ENCODE data around the gene NSL1. TPM values are rescaled to one million over a fixed set of nuclear protein-coding genes. Genes with fewer than 3 reads are reported as not detected.
A peak's percentile ranks its signal among the peaks of the same experiment; 100 is the strongest.

Gene NSL1
- total and polyA plus RNA-seq, 3 experiments from 2014 or later = 39.5 to 53.2 (median 42.0) TPM

GRCh38 chr1:212699104-212699624, 92.4 kb downstream of the NSL1 start:
- peaks cover 17% of the 10 kb centered on the region for H3K4me1 ChIP-seq (ENCODE audit: insufficient read depth, low read length)
- peaks cover 4% of the 10 kb centered on the region for H3K27me3 ChIP-seq (ENCODE audit: insufficient read depth, low read length, poor library complexity, severe bottlenecking)
- no peak overlapping the region for H3K27ac ChIP-seq (ENCODE audit: low read depth, low read length)
- no peaks in the 10 kb centered on the region for H3K36me3 ChIP-seq (ENCODE audit: insufficient read depth, low read length)
- Mint-ChIP-seq H3K27ac (peak overlapping the region in 5 of 8 donors; percentile 54 to 93 (median 84)), H3K4me1 (peaks cover 47 to 70% (median 59%) of the 10 kb centered on the region in 3 donors), H3K36me3 (peaks cover 0 to 2% (median 0%) of the 10 kb centered on the region in 3 donors), H3K9me3 (no peaks in the 10 kb centered on the region), H3K27me3 (peaks cover 0 to 1% of the 10 kb centered on the region in 2 donors), H3K4me3 (peak overlapping the region; percentile 81 to 92 (median 87))
- peak overlapping the region; percentile 26 for H3K4me3 ChIP-seq (ENCODE audit: low read length)
- CTCF ChIA-PET = interaction anchor here (1.0 to 1.3 kb wide), 2 partner anchors 11 to 34 kb away, joined by 3 read pairs; no protein-coding TSS in a partner anchor
- H3K9me3 ChIP-seq (ENCODE audit: low read length) = no peaks in the 10 kb centered on the region
- peak; percentile 27 to 61 (median 33) for DNase-seq
- POLR2A ChIA-PET = no interaction called here

DNA sequence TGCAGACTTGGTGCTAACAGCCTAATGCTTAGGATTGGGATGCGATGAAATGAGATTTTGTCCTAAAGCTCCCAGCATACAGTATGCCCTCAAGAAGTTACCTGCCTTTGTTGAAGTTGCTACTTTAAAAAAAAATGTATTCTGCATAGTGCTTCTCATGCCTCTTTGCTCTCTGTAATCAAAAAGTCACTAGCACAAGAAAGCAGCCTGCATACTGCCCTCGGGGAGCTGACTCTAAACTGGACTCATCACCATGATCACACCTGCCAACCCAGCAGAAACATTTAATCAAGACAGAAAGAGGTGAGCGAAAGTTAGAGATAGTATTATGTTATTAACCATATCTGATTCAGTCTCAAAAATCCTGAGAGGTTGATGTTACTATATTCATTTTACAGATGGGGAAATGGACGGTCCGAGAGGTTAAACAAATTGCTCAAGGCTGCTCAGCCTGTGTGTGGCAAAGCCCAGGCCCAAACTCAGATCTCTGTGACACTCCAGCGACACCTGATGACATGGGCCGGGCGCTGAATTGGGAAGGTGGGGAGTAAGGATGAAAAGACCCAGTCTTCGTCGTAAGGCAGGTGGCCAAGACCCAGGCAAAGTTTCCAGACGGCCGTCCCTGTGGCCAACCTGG, 93.0 kb downstream of the NSL1 start:
- no peak overlapping the region for H3K27ac ChIP-seq (ENCODE audit: low read depth, low read length)
- H3K4me3 Mint-ChIP-seq = peak overlapping the region; percentile 81 to 92 (median 85)
- CTCF ChIA-PET = interaction anchor here (1.0 to 1.3 kb wide), 3 partner anchors 11 to 162 kb away, joined by 3 read pairs; no protein-coding TSS in a partner anchor
- H3K36me3 ChIP-seq (ENCODE audit: insufficient read depth, low read length) = no peaks in the 10 kb centered on the region
- H3K27ac Mint-ChIP-seq = peak overlapping the region in 7 of 8 donors; percentile 6 to 90 (median 66)
- peaks cover 0 to 1% of the 10 kb centered on the region in 2 donors for H3K27me3 Mint-ChIP-seq
- H3K36me3 Mint-ChIP-seq = peaks cover 0 to 2% (median 0%) of the 10 kb centered on the region in 3 donors
- no peaks in the 10 kb centered on the region for H3K9me3 Mint-ChIP-seq
- POLR2A ChIA-PET = no interaction called here
- H3K4me3 ChIP-seq (ENCODE audit: low read length) = peak overlapping the region; percentile 26
- DNase-seq = no peak
- peaks cover 4% of the 10 kb centered on the region for H3K27me3 ChIP-seq (ENCODE audit: insufficient read depth, low read length, poor library complexity, severe bottlenecking)
- no peaks in the 10 kb centered on the region for H3K9me3 ChIP-seq (ENCODE audit: low read length)
- peaks cover 17% of the 10 kb centered on the region for H3K4me1 ChIP-seq (ENCODE audit: insufficient read depth, low read length)
- peaks cover 47 to 65% (median 59%) of the 10 kb centered on the region in 3 donors for H3K4me1 Mint-ChIP-seq

DNA sequence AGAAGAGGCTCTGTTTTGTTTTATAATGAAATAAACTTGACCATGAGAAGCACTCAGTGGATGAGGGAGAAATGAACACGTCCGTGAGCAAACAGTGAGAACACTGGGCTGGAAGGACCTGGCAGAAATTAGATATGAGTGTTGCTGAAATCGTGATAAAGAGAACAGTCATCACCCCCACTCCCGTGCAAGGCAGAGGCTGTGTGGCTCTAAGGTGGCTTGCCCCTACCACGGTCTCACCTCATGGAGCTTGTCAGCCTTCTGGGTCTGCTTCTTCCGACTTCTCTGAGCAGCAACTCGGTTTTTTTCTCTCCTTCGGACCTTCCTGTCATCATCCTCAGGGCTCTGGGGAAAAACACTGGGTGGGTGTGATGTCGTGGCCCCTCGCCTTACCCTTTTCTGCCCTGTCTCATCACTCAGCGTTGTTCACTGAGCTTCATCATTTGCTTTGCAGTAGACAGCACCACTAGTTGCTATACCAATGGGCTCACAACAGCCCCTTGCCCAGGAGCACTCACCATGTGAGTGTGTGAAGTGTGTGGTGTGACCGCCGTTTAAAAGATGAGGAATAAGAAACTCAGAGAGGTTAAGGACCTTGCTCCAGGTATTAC, 94.8 kb downstream of the NSL1 start:
- Mint-ChIP-seq H3K4me3 (peak overlapping the region in 6 of 7 donors; percentile 33 to 80 (median 54)), H3K27me3 (peaks cover 0 to 5% of the 10 kb centered on the region in 2 donors), H3K27ac (peak overlapping the region in 5 of 8 donors; percentile 34 to 90 (median 65)), H3K4me1 (peaks cover 36 to 47% (median 47%) of the 10 kb centered on the region in 3 donors), H3K36me3 (peaks cover 0 to 2% (median 1%) of the 10 kb centered on the region in 3 donors), H3K9me3 (no peaks in the 10 kb centered on the region)
- ChIA-PET CTCF (no interaction called here), POLR2A (no interaction called here)
- no peaks in the 10 kb centered on the region for H3K36me3 ChIP-seq (ENCODE audit: insufficient read depth, low read length)
- H3K4me3 ChIP-seq (ENCODE audit: low read length) = no peak overlapping the region
- H3K27me3 ChIP-seq (ENCODE audit: insufficient read depth, low read length, poor library complexity, severe bottlenecking) = peaks cover 4% of the 10 kb centered on the region
- no peaks in the 10 kb centered on the region for H3K9me3 ChIP-seq (ENCODE audit: low read length)
- DNase-seq = no peak
- peaks cover 17% of the 10 kb centered on the region for H3K4me1 ChIP-seq (ENCODE audit: insufficient read depth, low read length)
- H3K27ac ChIP-seq (ENCODE audit: low read depth, low read length) = no peak overlapping the region

DNA sequence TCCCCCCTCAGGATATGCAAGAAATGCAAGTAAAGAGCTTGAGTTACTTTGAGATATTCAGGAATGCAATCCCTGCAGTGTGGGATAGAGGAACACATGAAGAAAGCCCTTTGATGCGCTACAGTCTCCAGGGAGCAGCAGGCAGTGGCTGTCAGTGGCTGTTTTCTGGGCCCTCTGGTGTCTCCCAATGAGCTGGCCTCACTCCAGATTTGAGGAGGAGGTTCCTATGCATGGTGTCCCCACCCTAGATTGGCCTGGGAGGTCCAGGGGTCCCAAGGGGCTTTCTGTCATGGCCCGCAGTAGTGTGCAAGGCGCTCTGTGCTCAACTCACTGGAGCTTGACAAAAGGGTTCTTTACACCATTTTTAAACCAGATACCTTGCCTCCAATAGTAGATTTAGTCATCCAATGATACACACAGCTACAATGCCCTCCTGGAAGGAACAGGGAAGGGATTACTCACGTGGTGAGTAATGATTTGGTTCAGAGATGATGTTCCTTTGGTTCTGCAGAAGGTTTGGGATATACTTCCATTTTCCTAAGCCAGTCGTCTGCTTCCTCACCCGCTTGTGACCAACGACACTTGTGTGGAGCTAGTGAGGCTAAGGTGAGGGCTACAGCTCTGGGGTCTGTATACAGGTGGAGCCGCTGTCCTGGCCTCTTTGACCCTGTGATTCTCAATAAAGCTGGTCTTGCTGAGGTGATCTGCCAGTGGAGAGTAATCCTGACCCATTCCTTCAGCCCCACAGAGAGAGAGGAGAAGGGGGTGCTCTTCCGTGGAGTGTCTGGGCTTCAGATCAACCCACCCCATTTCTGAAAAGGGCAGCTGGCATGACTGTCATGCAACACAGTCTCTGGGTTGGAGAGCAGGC, 98.6 kb downstream of the NSL1 start:
- no peaks in the 10 kb centered on the region for H3K9me3 ChIP-seq (ENCODE audit: low read length)
- no peak overlapping the region for H3K4me3 ChIP-seq (ENCODE audit: low read length)
- ChIA-PET POLR2A (no interaction called here), CTCF (interaction anchor here (1.5 kb wide), 1 partner anchor 8 kb away, joined by 6 read pairs; no protein-coding TSS in a partner anchor)
- Mint-ChIP-seq H3K36me3 (peaks cover 0 to 1% (median 0%) of the 10 kb centered on the region in 3 donors), H3K4me1 (peaks cover 17 to 23% (median 23%) of the 10 kb centered on the region in 3 donors), H3K27ac (no peak overlapping the region), H3K27me3 (peaks cover 4 to 5% of the 10 kb centered on the region in 2 donors), H3K4me3 (no peak overlapping the region), H3K9me3 (no peaks in the 10 kb centered on the region)
- no peaks in the 10 kb centered on the region for H3K36me3 ChIP-seq (ENCODE audit: insufficient read depth, low read length)
- peaks cover 6% of the 10 kb centered on the region for H3K4me1 ChIP-seq (ENCODE audit: insufficient read depth, low read length)
- DNase-seq = no peak
- H3K27ac ChIP-seq (ENCODE audit: low read depth, low read length) = no peak overlapping the region
- peaks cover 4% of the 10 kb centered on the region for H3K27me3 ChIP-seq (ENCODE audit: insufficient read depth, low read length, poor library complexity, severe bottlenecking)

DNA sequence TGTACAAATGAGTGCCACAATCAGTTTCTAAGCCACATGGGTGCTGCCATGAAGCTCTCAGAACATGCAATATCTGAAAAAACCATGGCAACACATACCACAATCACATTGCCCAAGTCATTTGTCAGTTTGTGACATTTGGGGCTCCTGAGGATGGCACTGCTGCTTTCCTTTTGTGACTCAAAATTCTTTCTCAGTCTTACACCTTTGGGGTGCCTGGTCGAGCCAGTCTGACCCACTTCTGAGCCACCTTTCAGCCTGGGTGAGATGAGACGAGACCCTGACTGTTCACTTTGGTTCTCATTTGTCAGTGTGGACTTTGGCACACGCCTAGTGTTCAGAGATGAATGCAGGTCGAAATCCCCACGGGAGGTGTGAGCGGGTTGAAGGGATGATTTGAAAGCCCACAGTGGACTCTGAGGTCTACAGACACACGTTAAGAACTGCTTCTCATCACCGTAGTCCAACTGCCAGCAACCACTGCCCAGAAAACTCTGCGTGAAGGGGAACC, 100.0 kb downstream of the NSL1 start:
- POLR2A ChIA-PET = no interaction called here
- Histone ChIP-seq H3K4me3 (ENCODE audit: low read length) (no peak overlapping the region), H3K27ac (ENCODE audit: low read depth, low read length) (no peak overlapping the region), H3K27me3 (ENCODE audit: insufficient read depth, low read length, poor library complexity, severe bottlenecking) (peaks cover 4% of the 10 kb centered on the region), H3K9me3 (ENCODE audit: low read length) (no peaks in the 10 kb centered on the region), H3K36me3 (ENCODE audit: insufficient read depth, low read length) (no peaks in the 10 kb centered on the region), H3K4me1 (ENCODE audit: insufficient read depth, low read length) (no peaks in the 10 kb centered on the region)
- Mint-ChIP-seq H3K27me3 (peaks cover 4 to 8% of the 10 kb centered on the region in 2 donors), H3K27ac (no peak overlapping the region), H3K9me3 (no peaks in the 10 kb centered on the region), H3K36me3 (peaks cover 0 to 1% (median 0%) of the 10 kb centered on the region in 3 donors), H3K4me3 (no peak overlapping the region), H3K4me1 (peaks cover 7 to 9% (median 9%) of the 10 kb centered on the region in 3 donors)
- CTCF ChIA-PET = interaction anchor here (1.5 kb wide), 1 partner anchor 10 kb away, joined by 3 read pairs; no protein-coding TSS in a partner anchor
- DNase-seq = no peak

GRCh38 chr1:212690816-212691403, 100.7 kb downstream of the NSL1 start:
- no peaks in the 10 kb centered on the region for H3K36me3 ChIP-seq (ENCODE audit: insufficient read depth, low read length)
- H3K27ac Mint-ChIP-seq = no peak overlapping the region
- H3K4me1 Mint-ChIP-seq = peaks cover 2% of the 10 kb centered on the region in 3 donors
- peaks cover 4 to 10% of the 10 kb centered on the region in 2 donors for H3K27me3 Mint-ChIP-seq
- H3K9me3 ChIP-seq (ENCODE audit: low read length) = no peaks in the 10 kb centered on the region
- H3K27me3 ChIP-seq (ENCODE audit: insufficient read depth, low read length, poor library complexity, severe bottlenecking) = peaks cover 4% of the 10 kb centered on the region
- no peak overlapping the region for H3K4me3 ChIP-seq (ENCODE audit: low read length)
- peaks cover 0 to 1% (median 0%) of the 10 kb centered on the region in 3 donors for H3K36me3 Mint-ChIP-seq
- no peaks in the 10 kb centered on the region for H3K4me1 ChIP-seq (ENCODE audit: insufficient read depth, low read length)
- H3K4me3 Mint-ChIP-seq = no peak overlapping the region
- no peaks in the 10 kb centered on the region for H3K9me3 Mint-ChIP-seq
- H3K27ac ChIP-seq (ENCODE audit: low read depth, low read length) = no peak overlapping the region
- CTCF ChIA-PET = interaction anchor here (1.2 to 1.5 kb wide), 2 partner anchors 11 to 26 kb away, joined by 3 read pairs; no protein-coding TSS in a partner anchor
- DNase-seq = no peak
- POLR2A ChIA-PET = no interaction called here

DNA sequence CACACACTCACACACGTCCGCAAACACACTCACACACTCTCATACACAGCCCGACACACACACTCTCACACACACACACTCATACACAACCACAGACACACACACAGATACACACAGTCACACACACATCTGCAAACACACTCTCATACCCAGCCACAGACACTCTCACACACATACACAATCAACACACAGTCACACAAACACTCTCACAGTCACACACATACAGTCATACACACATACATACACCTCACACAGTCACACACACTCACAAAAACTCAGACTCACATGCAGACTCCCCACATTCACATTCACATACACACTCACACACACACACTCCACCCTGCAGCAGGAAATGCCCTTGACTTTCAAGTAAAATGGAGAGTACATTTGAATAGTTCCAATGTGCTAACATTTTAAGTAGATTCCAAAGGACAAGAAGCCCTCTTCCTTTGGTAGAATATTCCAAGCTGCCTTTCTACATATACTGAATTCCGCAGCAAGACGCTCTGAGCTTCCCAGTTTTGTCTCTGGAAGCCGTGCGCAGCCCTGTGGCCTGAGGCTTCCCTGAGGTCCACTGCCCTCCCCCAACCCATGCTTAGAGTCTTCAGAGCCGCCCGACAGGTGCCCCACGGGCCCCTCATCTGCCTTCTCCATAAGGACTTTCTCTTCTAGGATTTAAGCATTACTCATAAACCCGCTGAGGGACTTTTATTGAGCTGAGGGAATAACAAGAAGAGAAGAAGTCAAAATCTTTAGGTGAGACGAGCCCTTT, 101.6 kb downstream of the NSL1 start:
- no peaks in the 10 kb centered on the region for H3K27me3 ChIP-seq (ENCODE audit: insufficient read depth, low read length, poor library complexity, severe bottlenecking)
- DNase-seq = no peak
- no peak overlapping the region for H3K27ac Mint-ChIP-seq
- peaks cover 4 to 12% of the 10 kb centered on the region in 2 donors for H3K27me3 Mint-ChIP-seq
- peaks cover 0 to 1% (median 0%) of the 10 kb centered on the region in 3 donors for H3K36me3 Mint-ChIP-seq
- no peaks in the 10 kb centered on the region for H3K4me1 ChIP-seq (ENCODE audit: insufficient read depth, low read length)
- H3K27ac ChIP-seq (ENCODE audit: low read depth, low read length) = no peak overlapping the region
- POLR2A ChIA-PET = no interaction called here
- H3K4me1 Mint-ChIP-seq = peaks cover 0 to 1% (median 0%) of the 10 kb centered on the region in 3 donors
- no peaks in the 10 kb centered on the region for H3K9me3 ChIP-seq (ENCODE audit: low read length)
- no peak overlapping the region for H3K4me3 Mint-ChIP-seq
- CTCF ChIA-PET = interaction anchor here (1.2 to 1.5 kb wide), 2 partner anchors 12 to 25 kb away, joined by 3 read pairs; no protein-coding TSS in a partner anchor
- no peaks in the 10 kb centered on the region for H3K9me3 Mint-ChIP-seq
- H3K36me3 ChIP-seq (ENCODE audit: insufficient read depth, low read length) = no peaks in the 10 kb centered on the region
- H3K4me3 ChIP-seq (ENCODE audit: low read length) = no peak overlapping the region

Measured in CD8-positive, alpha-beta memory T cell (primary cell).